Keratinocyte (primary cell): Measurements from ENCODE around the gene EOGT. TPM values are rescaled to one million over a fixed set of nuclear protein-coding genes. Genes with fewer than 3 reads are reported as not detected.

Source experiments
- DNase-seq: peaks from one replicate; pipeline ENCODE4 v3.0.0-alpha.2; 2011; ENCODE audit warnings: low read depth, missing footprints, low spot score
- FAIRE-seq: peaks from 2 replicates; lab custom pipeline; 2011; peaks lifted over from hg19 to GRCh38; lab: Jason Lieb, UNC
- H2AFZ ChIP-seq: 2 replicates; pipeline ENCODE4 v1.6.0; 2012; ENCODE audit warnings: low read length, control low read depth, inconsistent platforms; ENCODE audit not compliant: control insufficient read depth
- H3K27ac ChIP-seq: 2 replicates; pipeline ENCODE4 v1.5.1; 2011; ENCODE audit warnings: low read length; ENCODE audit not compliant: control insufficient read depth, insufficient read depth
- H3K27me3 ChIP-seq: 3 replicates; pipeline ENCODE4 v1.6.0; 2011; ENCODE audit warnings: low read length; ENCODE audit not compliant: control insufficient read depth, insufficient read depth; ENCODE audit errors: extremely low read depth
- H3K36me3 ChIP-seq, 2 experiments: 2 replicates in 1 of 2; 3 replicates in 1 of 2; pipeline ENCODE4 v1.5.1; 2011; ENCODE audit warnings: low read length in 2 of 2, mild to moderate bottlenecking in 1 of 2; ENCODE audit not compliant: control insufficient read depth in 2 of 2, insufficient read depth in 2 of 2; ENCODE audit errors: extremely low read depth in 1 of 2
- H3K4me1 ChIP-seq: 3 replicates; pipeline ENCODE4 v1.5.1; 2011; ENCODE audit warnings: low read length; ENCODE audit not compliant: control insufficient read depth, insufficient read depth; ENCODE audit errors: extremely low read depth
- H3K4me2 ChIP-seq: 3 replicates; pipeline ENCODE4 v1.6.0; 2011; ENCODE audit warnings: low read depth, low read length; ENCODE audit not compliant: control insufficient read depth, insufficient read depth; ENCODE audit errors: extremely low read depth
- H3K4me3 ChIP-seq, 3 experiments: fragments of 200-600 bp in 1 of 3; sonication (generic) in 1 of 3; 2 replicates in 2 of 3; 3 replicates in 1 of 3; pipeline ENCODE4 v1.5.1; 2011 to 2016; ENCODE audit warnings: low read length in 3 of 3, mild to moderate bottlenecking in 3 of 3, control low read depth in 2 of 3, inconsistent platforms in 1 of 3, low read depth in 1 of 3, mixed read lengths in 1 of 3, mixed run types in 1 of 3, moderate library complexity in 1 of 3; ENCODE audit not compliant: control insufficient read depth in 2 of 3, insufficient read depth in 2 of 3; ENCODE audit errors: extremely low read depth in 1 of 3
- H3K79me2 ChIP-seq: 2 replicates; pipeline ENCODE4 v1.6.0; 2012; ENCODE audit warnings: low read length; ENCODE audit not compliant: control insufficient read depth, insufficient read depth
- H3K9ac ChIP-seq: 3 replicates; pipeline ENCODE4 v1.6.0; 2011; ENCODE audit warnings: low read length; ENCODE audit not compliant: control insufficient read depth, insufficient read depth; ENCODE audit errors: extremely low read depth
- H3K9me1 ChIP-seq: 3 replicates; pipeline ENCODE4 v1.6.0; 2011; ENCODE audit warnings: low read length; ENCODE audit not compliant: control insufficient read depth, insufficient read depth; ENCODE audit errors: extremely low read depth
- H3K9me3 ChIP-seq: 2 replicates; pipeline ENCODE4 v1.5.1; 2012; ENCODE audit warnings: low read depth, low read length; ENCODE audit not compliant: control insufficient read depth
- H4K20me1 ChIP-seq: 3 replicates; pipeline ENCODE4 v1.6.0; 2011; ENCODE audit warnings: low read length; ENCODE audit not compliant: control insufficient read depth, insufficient read depth; ENCODE audit errors: extremely low read depth
- EZH2 ChIP-seq: IDR thresholded peaks from one replicate; pipeline ENCODE4 v1.6.1; 2012; ENCODE audit warnings: inconsistent platforms, mild to moderate bottlenecking, low read length, moderate library complexity
- dilution Hi-C: fragments of 300-500 bp; cut with MboI; formaldehyde crosslinking; loops from one replicate; pipeline ENCODE4 v1.7.0; 2020; ENCODE audit warnings: low sequenced_read_pairs; ENCODE audit not compliant: extremely low pct_ligation_motif_present
- polyA plus RNA-seq, 5 experiments: library from polyadenylated mRNA; depleted of rRNA in 3 of 5; stranded (reverse) in 3 of 5; stranded (forward) in 1 of 5; unstranded in 1 of 5; fragments of >200 nt; gene quantifications; 1 replicate in 1 of 5; 2 replicates in 3 of 5; 3 replicates in 1 of 5; pipeline versions ENCODE4 v1.2.1 to v1.2.3, GENCODE V29; 2011 to 2012; ENCODE audit warnings: missing spikeins in 2 of 5, low read depth in 1 of 5, low replicate concordance in 1 of 5
- TF ChIP-seq, protein P1 (sequence below), 3 experiments: IDR thresholded peaks in 1 of 3; conservative IDR thresholded peaks in 1 of 3; optimal IDR thresholded peaks in 1 of 3; 2 replicates in 2 of 3; 3 replicates in 1 of 3; pipeline versions ENCODE3 to v1.5.1; 2011; ENCODE audit warnings: low read length in 3 of 3, mild to moderate bottlenecking in 3 of 3, moderate library complexity in 2 of 3, control low read depth in 1 of 3, inconsistent platforms in 1 of 3; ENCODE audit not compliant: insufficient read depth in 2 of 3; ENCODE audit errors: extremely low read depth in 1 of 3

EOGT gene
- polyA plus RNA-seq, 1 donor (not counting 4 experiments of a cell fraction or from before 2014, with no cell fraction given): 39.0 TPM

DNA sequence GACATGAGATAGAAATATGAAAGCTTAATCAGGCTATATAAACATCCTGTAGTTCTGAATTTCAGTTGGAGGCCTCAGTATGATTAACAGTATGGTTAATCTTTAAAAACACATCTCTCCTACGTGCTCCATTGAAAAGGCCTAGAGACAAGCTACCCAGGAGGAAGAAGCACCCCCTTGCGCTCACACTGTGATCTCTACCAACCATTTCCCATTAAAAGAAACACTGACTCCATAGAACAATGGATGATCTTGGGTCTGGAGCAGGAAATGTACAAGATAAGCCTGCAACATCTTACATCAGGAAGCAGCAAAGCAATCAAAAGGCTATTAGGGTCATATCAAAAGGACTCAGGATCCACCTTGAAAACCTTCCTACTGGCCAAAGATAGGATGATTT lies 3.4 kb upstream of the EOGT start:
- TF ChIP-seq, protein P1, sequence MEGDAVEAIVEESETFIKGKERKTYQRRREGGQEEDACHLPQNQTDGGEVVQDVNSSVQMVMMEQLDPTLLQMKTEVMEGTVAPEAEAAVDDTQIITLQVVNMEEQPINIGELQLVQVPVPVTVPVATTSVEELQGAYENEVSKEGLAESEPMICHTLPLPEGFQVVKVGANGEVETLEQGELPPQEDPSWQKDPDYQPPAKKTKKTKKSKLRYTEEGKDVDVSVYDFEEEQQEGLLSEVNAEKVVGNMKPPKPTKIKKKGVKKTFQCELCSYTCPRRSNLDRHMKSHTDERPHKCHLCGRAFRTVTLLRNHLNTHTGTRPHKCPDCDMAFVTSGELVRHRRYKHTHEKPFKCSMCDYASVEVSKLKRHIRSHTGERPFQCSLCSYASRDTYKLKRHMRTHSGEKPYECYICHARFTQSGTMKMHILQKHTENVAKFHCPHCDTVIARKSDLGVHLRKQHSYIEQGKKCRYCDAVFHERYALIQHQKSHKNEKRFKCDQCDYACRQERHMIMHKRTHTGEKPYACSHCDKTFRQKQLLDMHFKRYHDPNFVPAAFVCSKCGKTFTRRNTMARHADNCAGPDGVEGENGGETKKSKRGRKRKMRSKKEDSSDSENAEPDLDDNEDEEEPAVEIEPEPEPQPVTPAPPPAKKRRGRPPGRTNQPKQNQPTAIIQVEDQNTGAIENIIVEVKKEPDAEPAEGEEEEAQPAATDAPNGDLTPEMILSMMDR (optimal IDR thresholded peaks at IDR 0.05 in 1 of 3, IDR thresholded peaks at IDR 0.05 in 1 of 3, conservative IDR thresholded peaks at IDR 0.05 in 1 of 3; ENCODE audit: extremely low read depth in 1 of 3, insufficient read depth in 2 of 3, low read length in 3 of 3): no peak
- no peak for TF ChIP-seq EZH2
- Histone ChIP-seq H3K79me2 (peaks cover 13% of the 10 kb centered on the region), H3K27me3 (no peaks in the 10 kb centered on the region), H3K9me1 (no peaks in the 10 kb centered on the region), H3K9me3 (no peaks in the 10 kb centered on the region), H3K36me3 (peaks cover 0 to 4% of the 10 kb centered on the region in 2 experiments), H4K20me1 (no peaks in the 10 kb centered on the region), H3K9ac (no peak overlapping the region), H3K27ac (no peak overlapping the region), H2AFZ (no peak overlapping the region), H3K4me2 (no peak overlapping the region), H3K4me3 (no peak overlapping the region), H3K4me1 (peaks cover 14% of the 10 kb centered on the region)
- DNase-seq (no peak), FAIRE-seq (no peak)
- dilution Hi-C loops: no loop called here

DNA sequence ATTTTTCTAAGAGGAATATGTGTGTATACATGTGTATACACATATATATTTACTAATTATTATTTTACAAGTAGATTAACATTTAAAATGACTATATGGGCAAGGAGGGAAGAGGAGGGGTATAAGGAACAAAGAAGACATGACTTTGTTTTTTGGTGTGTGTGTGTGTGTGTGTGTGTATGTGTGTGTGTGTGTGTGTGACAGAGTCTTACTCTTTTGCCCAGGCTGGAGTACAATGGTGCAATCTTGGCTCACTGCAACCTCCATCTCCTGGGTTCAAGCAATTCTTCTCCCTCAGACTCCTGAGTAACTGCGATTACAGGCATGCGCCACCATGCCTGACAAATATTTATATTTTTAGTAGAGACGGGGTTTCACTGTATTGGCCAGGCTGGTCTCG lies 2.6 kb upstream of the EOGT start:
- Histone ChIP-seq H3K9me3 (no peaks in the 10 kb centered on the region), H3K36me3 (peaks cover 0 to 2% of the 10 kb centered on the region in 2 experiments), H3K4me1 (peaks cover 21% of the 10 kb centered on the region), H2AFZ (no peak overlapping the region), H4K20me1 (no peaks in the 10 kb centered on the region), H3K79me2 (peaks cover 17% of the 10 kb centered on the region), H3K9me1 (no peaks in the 10 kb centered on the region), H3K9ac (no peak overlapping the region), H3K4me3 (no peak overlapping the region), H3K4me2 (no peak overlapping the region), H3K27ac (no peak overlapping the region), H3K27me3 (no peaks in the 10 kb centered on the region)
- TF ChIP-seq EZH2: no peak
- TF ChIP-seq, protein P1 (optimal IDR thresholded peaks at IDR 0.05 in 1 of 3, IDR thresholded peaks at IDR 0.05 in 1 of 3, conservative IDR thresholded peaks at IDR 0.05 in 1 of 3; ENCODE audit: extremely low read depth in 1 of 3, insufficient read depth in 2 of 3, low read length in 3 of 3): no peak
- FAIRE-seq (no peak), DNase-seq (no peak)
- dilution Hi-C loops: no loop called here
